K562 (cell line): ENCODE results near the gene TMEM19. TPM values are rescaled to one million over a fixed set of nuclear protein-coding genes. Genes with fewer than 3 reads are reported as not detected.

ENCODE experiments used
- DIDO1 ChIP-seq: fragments of 450-650 bp; IDR thresholded peaks from 2 replicates; pipeline ENCODE4 v1.6.1; 2016; ENCODE audit warnings: low read depth, missing biosample characterization, missing genetic modification characterization
- DPF2 ChIP-seq: fragments of 450-650 bp; IDR thresholded peaks from 2 replicates; pipeline ENCODE4 v1.6.1; 2016
- ELF1 ChIP-seq: fragments of 200-800 bp; sonication (Bioruptor generic); IDR thresholded peaks from 2 replicates; pipeline ENCODE4 v1.6.1; 2016; ENCODE audit warnings: missing genetic modification characterization, missing compliant biosample characterization
- GABPB1 ChIP-seq: sonication (generic); formaldehyde crosslinking; IDR thresholded peaks from 2 replicates; pipeline ENCODE4 v1.8.0; 2022; ENCODE audit warnings: mild to moderate bottlenecking, missing genetic modification reagents
- HDAC3 ChIP-seq: fragments of 450-650 bp; IDR thresholded peaks from 2 replicates; pipeline ENCODE4 v1.6.1; 2018; ENCODE audit warnings: borderline replicate concordance, mild to moderate bottlenecking, moderate library complexity; ENCODE audit not compliant: partially characterized antibody
- HNRNPLL ChIP-seq: fragments of 200-400 bp; formaldehyde crosslinking; IDR thresholded peaks from 2 replicates; pipeline ENCODE4 v1.6.1; 2017; ENCODE audit warnings: low read length, low read depth, mild to moderate bottlenecking; ENCODE audit not compliant: poor library complexity, severe bottlenecking
- KLF1 ChIP-seq: fragments of 450-650 bp; IDR thresholded peaks from 2 replicates; pipeline ENCODE4 v1.6.1; 2016; ENCODE audit warnings: missing genetic modification characterization, missing compliant biosample characterization
- MYC ChIP-seq, 2 experiments: fragments of 250-450 bp in 1 of 2; sonication (Bioruptor Pico) in 1 of 2; IDR thresholded peaks; 2 replicates each; pipeline versions ENCODE4 v1.5.1 to v1.6.1; 2012 to 2021; ENCODE audit warnings: low read depth in 2 of 2, borderline replicate concordance in 1 of 2, improper control_type of control experiment in 1 of 2, low read length in 1 of 2, mild to moderate bottlenecking in 1 of 2, moderate library complexity in 1 of 2
- NBN ChIP-seq: fragments of 450-650 bp; IDR thresholded peaks from 2 replicates; pipeline ENCODE4 v1.6.1; 2016; ENCODE audit warnings: low read depth, mild to moderate bottlenecking
- POLR2AphosphoS5 ChIP-seq: IDR thresholded peaks from 2 replicates; pipeline ENCODE4 v1.6.1; 2011; ENCODE audit warnings: mild to moderate bottlenecking, low read depth, low read length, moderate library complexity; ENCODE audit not compliant: control insufficient read depth, insufficient read depth
- POLR2G ChIP-seq: fragments of 200-400 bp; formaldehyde crosslinking; IDR thresholded peaks from 2 replicates; pipeline ENCODE4 v1.6.1; 2017; ENCODE audit warnings: low read depth, mild to moderate bottlenecking, antibody characterized with exemption, low read length, moderate library complexity
- SIN3B ChIP-seq: fragments of 450-650 bp; IDR thresholded peaks from 2 replicates; pipeline ENCODE4 v1.6.1; 2017; ENCODE audit warnings: low read depth, mild to moderate bottlenecking, moderate library complexity
- ZKSCAN8 ChIP-seq: fragments of 200-800 bp; sonication (Bioruptor generic); IDR thresholded peaks from 2 replicates; pipeline ENCODE4 v1.6.1; 2016; ENCODE audit warnings: missing genetic modification characterization, missing compliant biosample characterization
- polyA plus RNA-seq, 8 experiments: library from polyadenylated mRNA; depleted of rRNA in 4 of 8; stranded (reverse) in 5 of 8; unstranded in 3 of 8; fragments of >200 nt; fragmentation: Nextera tagmentation in 2 of 8; fragmentation: Illumina TruSeq in 1 of 8; extraction: Ambion mirVana in 2 of 8; extraction: Trizol in 1 of 8; gene quantifications; 2 replicates each; pipeline versions ENCODE4 v1.2.1 to v1.2.3, GENCODE V29; 2011 to 2014; ENCODE audit warnings: inconsistent platforms in 1 of 8, missing spikeins in 1 of 8
- total RNA-seq, 7 experiments: library from RNA; depleted of rRNA in 6 of 7; stranded (reverse); fragments of >200 nt in 6 of 7; fragmentation: Illumina TruSeq in 2 of 7; extraction: Trizol in 2 of 7; gene quantifications; 2 replicates each; pipeline versions ENCODE4 v1.2.1 to v1.2.3, GENCODE V29; 2011 to 2021; ENCODE audit warnings: low replicate concordance in 1 of 7
- TF ChIP-seq, protein P1 (sequence below): sonication (generic); formaldehyde crosslinking; IDR thresholded peaks from 2 replicates; pipeline ENCODE4 v1.8.0; 2022; ENCODE audit warnings: mild to moderate bottlenecking, missing genetic modification reagents
- TF ChIP-seq, protein P2 (sequence below), 2 experiments: fragments of 450-650 bp; conservative IDR thresholded peaks; 2 replicates each; pipeline ENCODE4 v1.6.1; 2017; ENCODE audit warnings: mild to moderate bottlenecking in 2 of 2, moderate library complexity in 2 of 2
- TF ChIP-seq, protein P3 (sequence below): sonication (generic); IDR thresholded peaks from 2 replicates; pipeline ENCODE4 v1.6.1; 2016
- TF ChIP-seq, protein P4 (sequence below): fragments of 450-650 bp; IDR thresholded peaks from 2 replicates; pipeline ENCODE4 v1.6.1; 2016; ENCODE audit warnings: low read depth, mild to moderate bottlenecking, moderate library complexity
- TF ChIP-seq, protein P5 (sequence below): fragments of 250-450 bp; sonication (Bioruptor Pico); IDR thresholded peaks from 2 replicates; pipeline ENCODE4 v1.8.0; 2022; ENCODE audit warnings: moderate library complexity, mild to moderate bottlenecking, inconsistent platforms
- TF ChIP-seq, protein P6 (sequence below): sonication (generic); formaldehyde crosslinking; IDR thresholded peaks from 2 replicates; pipeline ENCODE4 v1.4.0; 2020; ENCODE audit warnings: mild to moderate bottlenecking, missing genetic modification reagents

The TMEM19 gene
- total and polyA plus RNA-seq, 9 of the 15 experiments (the other 6 are each of a cell fraction or from before 2014, with no cell fraction given), result 8.2 to 24.2 (median 17.2) TPM

DNA sequence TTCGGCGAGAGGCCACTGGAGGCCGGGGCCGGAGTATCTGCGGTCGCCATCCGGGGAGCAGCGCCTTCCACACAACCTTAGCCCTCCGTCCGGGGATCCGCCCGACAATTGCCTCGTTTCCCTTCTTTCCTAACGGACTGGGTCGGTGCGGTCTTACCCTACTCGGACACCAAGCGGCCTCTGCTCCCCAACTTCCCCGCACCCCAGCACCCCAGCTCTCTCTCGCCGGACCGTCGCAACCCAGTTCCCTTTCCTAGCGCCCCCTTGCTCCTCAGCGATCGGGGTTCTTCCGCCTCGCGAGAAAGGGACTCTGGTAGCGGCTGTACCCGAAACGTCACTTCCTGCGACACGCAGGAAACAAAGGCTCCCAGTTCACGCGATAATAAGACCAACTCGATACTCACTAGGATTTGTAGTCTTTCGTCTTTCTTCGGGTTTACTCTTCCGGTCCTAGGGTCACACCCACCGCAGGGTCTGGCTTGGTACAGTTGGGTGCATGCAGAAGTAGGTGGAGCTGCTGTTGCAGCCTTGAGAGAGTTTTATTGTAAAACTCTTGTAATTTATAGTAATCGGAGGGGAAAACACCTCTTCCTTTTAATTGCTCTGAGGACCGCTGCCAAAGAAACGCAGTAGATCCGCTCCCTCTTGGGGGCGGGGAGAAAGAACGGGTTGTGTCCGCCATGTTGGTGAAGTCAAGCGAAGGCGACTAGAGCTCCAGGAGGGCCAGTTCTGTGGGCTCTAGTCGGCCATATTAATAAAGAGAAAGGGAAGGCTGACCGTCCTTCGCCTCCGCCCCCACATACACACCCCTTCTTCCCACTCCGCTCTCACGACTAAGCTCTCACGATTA is 22.1 kb upstream of the TMEM19 start, which contains the start of the genes THAP2 and ZFC3H1 (continued):
- TF ChIP-seq, protein P1, sequence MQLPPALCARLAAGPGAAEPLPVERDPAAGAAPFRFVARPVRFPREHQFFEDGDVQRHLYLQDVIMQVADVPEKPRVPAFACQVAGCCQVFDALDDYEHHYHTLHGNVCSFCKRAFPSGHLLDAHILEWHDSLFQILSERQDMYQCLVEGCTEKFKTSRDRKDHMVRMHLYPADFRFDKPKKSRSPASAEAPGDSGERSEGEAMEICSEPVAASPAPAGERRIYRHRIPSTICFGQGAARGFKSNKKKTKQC (CRISPR knock-in tag), result no peak
- TF ChIP-seq HDAC3, result peak; percentile 19
- TF ChIP-seq DPF2, result peak; percentile 15; the same call in 1 of the 2 replicates
- TF ChIP-seq ZKSCAN8 (CRISPR knock-in tag), result no peak
- TF ChIP-seq POLR2AphosphoS5, result peak; percentile 88
- TF ChIP-seq GABPB1 (CRISPR knock-in tag), result peak; percentile 94
- TF ChIP-seq MYC (IDR thresholded peaks at IDR 0.05; ENCODE audit: low read depth, low read length), result peak; percentile 16; the same call in 1 of the 2 replicates
- no peak; the same call in 1 of the 2 replicates for TF ChIP-seq MYC (CRISPR knock-in tag; IDR thresholded peaks at IDR 0.05; ENCODE audit: borderline replicate concordance, low read depth)
- TF ChIP-seq, protein P2, sequence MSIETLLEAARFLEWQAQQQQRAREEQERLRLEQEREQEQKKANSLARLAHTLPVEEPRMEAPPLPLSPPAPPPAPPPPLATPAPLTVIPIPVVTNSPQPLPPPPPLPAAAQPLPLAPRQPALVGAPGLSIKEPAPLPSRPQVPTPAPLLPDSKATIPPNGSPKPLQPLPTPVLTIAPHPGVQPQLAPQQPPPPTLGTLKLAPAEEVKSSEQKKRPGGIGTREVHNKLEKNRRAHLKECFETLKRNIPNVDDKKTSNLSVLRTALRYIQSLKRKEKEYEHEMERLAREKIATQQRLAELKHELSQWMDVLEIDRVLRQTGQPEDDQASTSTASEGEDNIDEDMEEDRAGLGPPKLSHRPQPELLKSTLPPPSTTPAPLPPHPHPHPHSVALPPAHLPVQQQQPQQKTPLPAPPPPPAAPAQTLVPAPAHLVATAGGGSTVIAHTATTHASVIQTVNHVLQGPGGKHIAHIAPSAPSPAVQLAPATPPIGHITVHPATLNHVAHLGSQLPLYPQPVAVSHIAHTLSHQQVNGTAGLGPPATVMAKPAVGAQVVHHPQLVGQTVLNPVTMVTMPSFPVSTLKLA (conservative IDR thresholded peaks at IDR 0.05), result peak; percentile 65 to 70
- TF ChIP-seq DIDO1 (tag), result peak; percentile 68
- peak; percentile 90 for TF ChIP-seq POLR2G
- no peak for TF ChIP-seq HNRNPLL
- TF ChIP-seq, protein P3, sequence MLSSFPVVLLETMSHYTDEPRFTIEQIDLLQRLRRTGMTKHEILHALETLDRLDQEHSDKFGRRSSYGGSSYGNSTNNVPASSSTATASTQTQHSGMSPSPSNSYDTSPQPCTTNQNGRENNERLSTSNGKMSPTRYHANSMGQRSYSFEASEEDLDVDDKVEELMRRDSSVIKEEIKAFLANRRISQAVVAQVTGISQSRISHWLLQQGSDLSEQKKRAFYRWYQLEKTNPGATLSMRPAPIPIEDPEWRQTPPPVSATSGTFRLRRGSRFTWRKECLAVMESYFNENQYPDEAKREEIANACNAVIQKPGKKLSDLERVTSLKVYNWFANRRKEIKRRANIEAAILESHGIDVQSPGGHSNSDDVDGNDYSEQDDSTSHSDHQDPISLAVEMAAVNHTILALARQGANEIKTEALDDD, result peak; percentile 69
- TF ChIP-seq SIN3B, result no peak; the same call in 1 of the 2 replicates
- TF ChIP-seq, protein P4, sequence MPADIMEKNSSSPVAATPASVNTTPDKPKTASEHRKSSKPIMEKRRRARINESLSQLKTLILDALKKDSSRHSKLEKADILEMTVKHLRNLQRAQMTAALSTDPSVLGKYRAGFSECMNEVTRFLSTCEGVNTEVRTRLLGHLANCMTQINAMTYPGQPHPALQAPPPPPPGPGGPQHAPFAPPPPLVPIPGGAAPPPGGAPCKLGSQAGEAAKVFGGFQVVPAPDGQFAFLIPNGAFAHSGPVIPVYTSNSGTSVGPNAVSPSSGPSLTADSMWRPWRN, result no peak
- TF ChIP-seq, protein P5, sequence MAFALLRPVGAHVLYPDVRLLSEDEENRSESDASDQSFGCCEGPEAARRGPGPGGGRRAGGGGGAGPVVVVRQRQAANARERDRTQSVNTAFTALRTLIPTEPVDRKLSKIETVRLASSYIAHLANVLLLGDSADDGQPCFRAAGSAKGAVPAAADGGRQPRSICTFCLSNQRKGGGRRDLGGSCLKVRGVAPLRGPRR (CRISPR knock-in tag), result no peak
- no peak for TF ChIP-seq KLF1
- peak; percentile 31; the same call in 1 of the 2 replicates for TF ChIP-seq NBN
- TF ChIP-seq ELF1 (tag), result peak; percentile 93
- TF ChIP-seq, protein P6, sequence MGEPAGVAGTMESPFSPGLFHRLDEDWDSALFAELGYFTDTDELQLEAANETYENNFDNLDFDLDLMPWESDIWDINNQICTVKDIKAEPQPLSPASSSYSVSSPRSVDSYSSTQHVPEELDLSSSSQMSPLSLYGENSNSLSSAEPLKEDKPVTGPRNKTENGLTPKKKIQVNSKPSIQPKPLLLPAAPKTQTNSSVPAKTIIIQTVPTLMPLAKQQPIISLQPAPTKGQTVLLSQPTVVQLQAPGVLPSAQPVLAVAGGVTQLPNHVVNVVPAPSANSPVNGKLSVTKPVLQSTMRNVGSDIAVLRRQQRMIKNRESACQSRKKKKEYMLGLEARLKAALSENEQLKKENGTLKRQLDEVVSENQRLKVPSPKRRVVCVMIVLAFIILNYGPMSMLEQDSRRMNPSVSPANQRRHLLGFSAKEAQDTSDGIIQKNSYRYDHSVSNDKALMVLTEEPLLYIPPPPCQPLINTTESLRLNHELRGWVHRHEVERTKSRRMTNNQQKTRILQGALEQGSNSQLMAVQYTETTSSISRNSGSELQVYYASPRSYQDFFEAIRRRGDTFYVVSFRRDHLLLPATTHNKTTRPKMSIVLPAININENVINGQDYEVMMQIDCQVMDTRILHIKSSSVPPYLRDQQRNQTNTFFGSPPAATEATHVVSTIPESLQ (CRISPR knock-in tag), result 0 out of 2 replicates have a peak, but pooled peaks have one; percentile 45
